Mesendoderm (in vitro differentiated cells): ENCODE data around the gene UBE4A. TPM values are rescaled to one million over a fixed set of nuclear protein-coding genes. Genes with fewer than 3 reads are reported as not detected.

ENCODE experiments used
- DNase-seq: peaks from one replicate; pipeline ENCODE4 v3.0.0; 2013
- H2AK5ac ChIP-seq: 2 replicates; pipeline ENCODE4 v1.6.1; 2013; ENCODE audit warnings: low read length, inconsistent platforms
- H2BK120ac ChIP-seq: 2 replicates; pipeline ENCODE4 v1.6.1; 2013; ENCODE audit warnings: low read depth, mild to moderate bottlenecking, low read length, moderate library complexity, mixed read lengths
- H2BK15ac ChIP-seq: replicated peaks from 2 replicates; pipeline ENCODE4 v1.6.1; 2013; ENCODE audit warnings: low read depth, mild to moderate bottlenecking, moderate library complexity
- H2BK5ac ChIP-seq: 2 replicates; pipeline ENCODE4 v1.6.1; 2013; ENCODE audit warnings: low read length, inconsistent platforms
- H3K18ac ChIP-seq: 2 replicates; pipeline ENCODE4 v1.6.1; 2013; ENCODE audit warnings: mild to moderate bottlenecking, low read length, mixed read lengths
- H3K23ac ChIP-seq: one replicate; pipeline ENCODE4 v1.6.1; 2013; ENCODE audit warnings: low read length
- H3K27ac ChIP-seq: 2 replicates; pipeline ENCODE4 v1.5.1; 2013; ENCODE audit warnings: low read depth, mild to moderate bottlenecking, inconsistent platforms, low read length, moderate library complexity
- H3K27me3 ChIP-seq: 2 replicates; pipeline ENCODE4 v1.6.1; 2013; ENCODE audit warnings: low read length, control low read depth, mild to moderate bottlenecking, inconsistent platforms; ENCODE audit not compliant: insufficient read depth, poor library complexity
- H3K36me3 ChIP-seq: 2 replicates; pipeline ENCODE4 v1.6.1; 2013; ENCODE audit warnings: low read length, inconsistent platforms; ENCODE audit not compliant: control insufficient read depth, insufficient read depth
- H3K4ac ChIP-seq: one replicate; pipeline ENCODE4 v1.6.1; 2013; ENCODE audit warnings: low read depth, mild to moderate bottlenecking, low read length, moderate library complexity
- H3K4me1 ChIP-seq: 2 replicates; pipeline ENCODE4 v1.6.1; 2013; ENCODE audit warnings: low read depth, low read length, inconsistent platforms; ENCODE audit not compliant: control insufficient read depth
- H3K4me2 ChIP-seq: 2 replicates; pipeline ENCODE4 v1.6.1; 2013; ENCODE audit warnings: low read length
- H3K4me3 ChIP-seq: 2 replicates; pipeline ENCODE4 v1.5.1; 2013; ENCODE audit warnings: mild to moderate bottlenecking, low read length
- H3K56ac ChIP-seq: one replicate; pipeline ENCODE4 v1.6.1; 2013; ENCODE audit warnings: low read length
- H3K79me1 ChIP-seq: 2 replicates; pipeline ENCODE4 v1.6.1; 2013; ENCODE audit warnings: low read length, inconsistent platforms
- H3K79me2 ChIP-seq: 2 replicates; pipeline ENCODE4 v1.6.1; 2013; ENCODE audit warnings: mild to moderate bottlenecking, low read length; ENCODE audit not compliant: control insufficient read depth, insufficient read depth
- H3K9ac ChIP-seq: 2 replicates; pipeline ENCODE4 v1.6.1; 2013; ENCODE audit warnings: low read length, inconsistent platforms
- H4K5ac ChIP-seq: one replicate; pipeline ENCODE4 v1.6.1; 2013; ENCODE audit warnings: low read length
- H4K8ac ChIP-seq: one replicate; pipeline ENCODE4 v1.6.1; 2013; ENCODE audit warnings: low read depth, mild to moderate bottlenecking, control low read depth, low read length, moderate library complexity
- WGBS: extraction: QIAGEN DNeasy Blood & Tissue Kit; methylation state at CpG from one replicate; pipeline ENCODE4 v1.1.7; 2013; ENCODE audit warnings: low lambda C conversion rate, missing lambda C conversion rate; ENCODE audit not compliant: insufficient coverage; ENCODE audit errors: extremely low coverage; 5-methylcytosine and 5-hydroxymethylcytosine counted together
- polyA plus RNA-seq, 2 experiments: library from polyadenylated mRNA; stranded (reverse); fragments of 200-250 nt; gene quantifications; one replicate each; pipeline ENCODE4 v1.2.3, GENCODE V29; 2013

Gene UBE4A, protein sequence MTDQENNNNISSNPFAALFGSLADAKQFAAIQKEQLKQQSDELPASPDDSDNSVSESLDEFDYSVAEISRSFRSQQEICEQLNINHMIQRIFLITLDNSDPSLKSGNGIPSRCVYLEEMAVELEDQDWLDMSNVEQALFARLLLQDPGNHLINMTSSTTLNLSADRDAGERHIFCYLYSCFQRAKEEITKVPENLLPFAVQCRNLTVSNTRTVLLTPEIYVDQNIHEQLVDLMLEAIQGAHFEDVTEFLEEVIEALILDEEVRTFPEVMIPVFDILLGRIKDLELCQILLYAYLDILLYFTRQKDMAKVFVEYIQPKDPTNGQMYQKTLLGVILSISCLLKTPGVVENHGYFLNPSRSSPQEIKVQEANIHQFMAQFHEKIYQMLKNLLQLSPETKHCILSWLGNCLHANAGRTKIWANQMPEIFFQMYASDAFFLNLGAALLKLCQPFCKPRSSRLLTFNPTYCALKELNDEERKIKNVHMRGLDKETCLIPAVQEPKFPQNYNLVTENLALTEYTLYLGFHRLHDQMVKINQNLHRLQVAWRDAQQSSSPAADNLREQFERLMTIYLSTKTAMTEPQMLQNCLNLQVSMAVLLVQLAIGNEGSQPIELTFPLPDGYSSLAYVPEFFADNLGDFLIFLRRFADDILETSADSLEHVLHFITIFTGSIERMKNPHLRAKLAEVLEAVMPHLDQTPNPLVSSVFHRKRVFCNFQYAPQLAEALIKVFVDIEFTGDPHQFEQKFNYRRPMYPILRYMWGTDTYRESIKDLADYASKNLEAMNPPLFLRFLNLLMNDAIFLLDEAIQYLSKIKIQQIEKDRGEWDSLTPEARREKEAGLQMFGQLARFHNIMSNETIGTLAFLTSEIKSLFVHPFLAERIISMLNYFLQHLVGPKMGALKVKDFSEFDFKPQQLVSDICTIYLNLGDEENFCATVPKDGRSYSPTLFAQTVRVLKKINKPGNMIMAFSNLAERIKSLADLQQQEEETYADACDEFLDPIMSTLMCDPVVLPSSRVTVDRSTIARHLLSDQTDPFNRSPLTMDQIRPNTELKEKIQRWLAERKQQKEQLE
- 20.8 TPM for polyA plus RNA-seq (2013, experiment 1 of 2)
- polyA plus RNA-seq (2013, experiment 2 of 2): 20.8 TPM

GRCh38 chr11:118359295-118359958 lies at the start of gene UBE4A:
Gene UBE4A (plus strand): TSS chr11:118359600. CDS start chr11:118365081, 5,481 bp downstream.
- Histone ChIP-seq H3K4me1 (peaks cover 3% of the 10 kb centered on the region), H3K23ac (no peak within 1 kb of the TSS), H2BK15ac (no peak within 1 kb of the TSS), H3K36me3 (no peaks in the 10 kb centered on the region), H2AK5ac (no peak within 1 kb of the TSS), H3K56ac (peak within 1 kb of the TSS; percentile 94), H2BK120ac (no peak within 1 kb of the TSS), H3K79me1 (peaks cover 9% of the 10 kb centered on the region), H3K9ac (peak within 1 kb of the TSS; percentile 95), H4K5ac (peak within 1 kb of the TSS; percentile 88), H4K8ac (peak within 1 kb of the TSS; percentile 98), H3K4me2 (peak within 1 kb of the TSS; percentile 95), H3K18ac (no peak within 1 kb of the TSS), H3K27ac (no peak within 1 kb of the TSS), H2BK5ac (no peak within 1 kb of the TSS), H3K79me2 (peaks cover 7% of the 10 kb centered on the region), H3K4me3 (peak within 1 kb of the TSS; percentile 100), H3K4ac (no peak within 1 kb of the TSS), H3K27me3 (no peaks in the 10 kb centered on the region)
- no CpG with 5 or more reads among the region's 33 CpGs for WGBS
- DNase-seq: peak; percentile 98

DNA sequence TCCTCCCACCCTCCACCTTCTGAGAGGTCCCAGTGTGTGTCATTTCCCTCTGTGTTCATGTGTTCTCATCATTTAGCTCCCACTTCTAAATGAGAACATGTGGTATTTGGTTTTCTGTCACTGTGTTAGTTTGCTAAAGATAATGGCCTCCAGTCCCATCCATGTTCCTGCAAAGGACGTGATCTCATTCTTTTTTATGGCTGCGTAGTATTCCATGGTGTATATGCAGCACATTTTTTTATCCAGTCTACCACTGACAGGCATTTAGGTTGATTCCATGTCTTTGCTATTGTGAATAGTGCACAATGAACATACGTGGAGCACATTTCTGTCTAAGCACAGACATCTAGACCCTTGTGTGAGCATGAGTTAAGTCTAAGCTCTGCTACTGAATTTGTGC lies 49.1 kb upstream of the UBE4A start:
- H4K8ac ChIP-seq: no peak overlapping the region
- H3K23ac ChIP-seq: no peak overlapping the region
- H2BK120ac ChIP-seq: no peak overlapping the region
- no peak overlapping the region for H3K4me3 ChIP-seq
- no peaks in the 10 kb centered on the region for H3K4me1 ChIP-seq
- H3K27me3 ChIP-seq: no peaks in the 10 kb centered on the region
- no peaks in the 10 kb centered on the region for H3K79me1 ChIP-seq
- DNase-seq: no peak
- H2BK15ac ChIP-seq: no peak overlapping the region
- H3K18ac ChIP-seq: no peak overlapping the region
- no peak overlapping the region for H2AK5ac ChIP-seq
- H4K5ac ChIP-seq: no peak overlapping the region
- H3K9ac ChIP-seq: no peak overlapping the region
- no peak overlapping the region for H3K4me2 ChIP-seq
- no CpG with 5 or more reads among the region's 3 CpGs for WGBS
- no peaks in the 10 kb centered on the region for H3K36me3 ChIP-seq
- H3K56ac ChIP-seq: no peak overlapping the region
- no peak overlapping the region for H3K4ac ChIP-seq
- no peak overlapping the region for H3K27ac ChIP-seq
- H3K79me2 ChIP-seq: no peaks in the 10 kb centered on the region
- no peak overlapping the region for H2BK5ac ChIP-seq

DNA sequence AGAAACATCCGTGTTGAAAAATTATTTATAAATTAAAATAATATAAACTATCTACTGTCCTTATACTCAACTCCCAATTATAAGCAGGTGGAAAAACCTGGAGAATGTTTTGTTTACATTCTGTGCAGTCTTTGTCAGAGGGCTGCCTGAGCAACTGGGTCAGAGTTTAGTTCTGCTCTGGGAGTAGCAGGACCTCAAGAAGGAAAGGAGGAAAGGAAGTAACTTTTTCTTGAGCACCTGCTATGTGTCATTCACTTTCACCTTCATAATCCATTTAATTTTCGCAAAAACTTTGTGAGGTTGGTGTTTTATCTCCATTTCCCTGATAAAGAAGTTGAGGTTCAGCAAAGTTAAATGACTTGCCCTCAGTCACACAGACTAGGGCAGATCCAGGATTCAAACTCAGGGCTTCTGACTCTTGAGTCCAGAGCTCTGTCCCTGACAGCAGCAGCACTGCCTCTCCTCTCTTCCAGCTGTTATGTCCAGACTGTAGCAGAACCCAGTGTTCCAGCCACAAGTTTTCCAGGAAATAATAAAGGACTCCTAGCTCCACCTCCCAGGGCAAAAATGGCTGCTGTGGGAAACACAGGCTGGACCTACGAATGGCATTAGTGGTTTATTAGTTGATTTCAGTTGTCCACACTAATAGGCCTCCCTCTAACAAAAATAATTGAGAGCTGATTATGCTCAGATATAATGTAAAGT lies 48.5 kb upstream of the UBE4A start:
- Histone ChIP-seq H3K27ac (no peak overlapping the region), H3K4me2 (no peak overlapping the region), H3K36me3 (no peaks in the 10 kb centered on the region), H3K79me2 (no peaks in the 10 kb centered on the region), H3K27me3 (no peaks in the 10 kb centered on the region), H3K79me1 (no peaks in the 10 kb centered on the region), H3K23ac (no peak overlapping the region), H3K56ac (no peak overlapping the region), H4K5ac (no peak overlapping the region), H3K9ac (no peak overlapping the region), H3K4me3 (no peak overlapping the region), H3K4ac (no peak overlapping the region), H2BK120ac (no peak overlapping the region), H3K4me1 (no peaks in the 10 kb centered on the region), H2BK5ac (no peak overlapping the region), H4K8ac (no peak overlapping the region), H3K18ac (no peak overlapping the region), H2AK5ac (no peak overlapping the region), H2BK15ac (no peak overlapping the region)
- no peak for DNase-seq
- WGBS: 100% methylated on average over 1 of the region's 3 CpGs

DNA sequence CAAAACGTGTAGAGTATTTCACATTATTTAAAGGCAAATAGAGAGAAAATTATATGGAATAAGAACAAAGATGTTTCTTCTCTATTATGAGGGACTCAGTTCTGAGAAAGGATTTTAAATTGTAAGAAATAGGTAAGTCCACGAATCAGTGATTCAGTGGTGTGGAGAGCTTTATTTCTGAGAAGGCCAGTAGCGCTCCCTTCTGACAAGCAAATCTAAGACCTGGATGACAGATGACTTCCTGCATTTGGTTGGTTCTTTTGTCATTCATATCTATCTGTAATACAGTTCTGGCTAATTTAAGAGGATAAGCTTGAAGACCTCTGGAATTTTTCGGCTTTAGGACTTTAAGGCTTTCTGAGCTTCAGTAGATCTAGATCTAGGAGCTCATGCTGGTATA lies 47.9 kb upstream of the UBE4A start:
- no peak overlapping the region for H2BK15ac ChIP-seq
- no peak overlapping the region for H2AK5ac ChIP-seq
- no peak overlapping the region for H3K4ac ChIP-seq
- no peaks in the 10 kb centered on the region for H3K4me1 ChIP-seq
- no peak overlapping the region for H3K18ac ChIP-seq
- H4K5ac ChIP-seq: no peak overlapping the region
- WGBS: no CpG with 5 or more reads among the region's 4 CpGs
- H3K79me2 ChIP-seq: no peaks in the 10 kb centered on the region
- H3K4me2 ChIP-seq: no peak overlapping the region
- no peak overlapping the region for H4K8ac ChIP-seq
- H3K23ac ChIP-seq: no peak overlapping the region
- no peak overlapping the region for H3K56ac ChIP-seq
- no peak overlapping the region for H3K27ac ChIP-seq
- no peak overlapping the region for H3K9ac ChIP-seq
- H2BK5ac ChIP-seq: no peak overlapping the region
- H3K4me3 ChIP-seq: no peak overlapping the region
- no peaks in the 10 kb centered on the region for H3K27me3 ChIP-seq
- no peaks in the 10 kb centered on the region for H3K36me3 ChIP-seq
- H3K79me1 ChIP-seq: no peaks in the 10 kb centered on the region
- no peak for DNase-seq
- no peak overlapping the region for H2BK120ac ChIP-seq

GRCh38 chr11:118312328-118312727 lies 47.1 kb upstream of the UBE4A start:
- Histone ChIP-seq H2BK5ac (no peak overlapping the region), H3K4me3 (no peak overlapping the region), H3K9ac (no peak overlapping the region), H3K4me1 (no peaks in the 10 kb centered on the region), H4K8ac (no peak overlapping the region), H3K4me2 (no peak overlapping the region), H3K27ac (no peak overlapping the region), H2BK120ac (no peak overlapping the region), H3K79me2 (no peaks in the 10 kb centered on the region), H3K23ac (no peak overlapping the region), H3K4ac (no peak overlapping the region), H3K36me3 (no peaks in the 10 kb centered on the region), H2BK15ac (no peak overlapping the region), H4K5ac (no peak overlapping the region), H2AK5ac (no peak overlapping the region), H3K79me1 (no peaks in the 10 kb centered on the region), H3K56ac (no peak overlapping the region), H3K18ac (no peak overlapping the region), H3K27me3 (no peaks in the 10 kb centered on the region)
- no peak for DNase-seq
- no CpG with 5 or more reads among the region's 2 CpGs for WGBS
